Sigmoid colon (tissue), 7 donors: Measurements from ENCODE around the gene CELA2B. TPM values are rescaled to one million over a fixed set of nuclear protein-coding genes. Genes with fewer than 3 reads are reported as not detected.

ENCODE experiments used
- DNase-seq: peaks from one replicate; pipeline ENCODE4 v3.0.0-alpha.2; 2019
- H3K27ac ChIP-seq, 4 donors: fragments of 200-600 bp; sonication (generic); one replicate each; pipeline ENCODE4 v1.5.1; 2016 to 2019; ENCODE audit warnings: mild to moderate bottlenecking in 1 of 4
- H3K27me3 ChIP-seq, 3 donors: fragments of 200-600 bp; sonication (generic); one replicate each; pipeline ENCODE4 v1.5.1; 2019; ENCODE audit warnings: mild to moderate bottlenecking in 1 of 3
- H3K36me3 ChIP-seq, 4 donors: fragments of 200-600 bp; sonication (generic); one replicate each; pipeline ENCODE4 v1.5.1; 2016 to 2019
- H3K4me1 ChIP-seq, 4 donors: fragments of 200-600 bp; sonication (generic); one replicate each; pipeline ENCODE4 v1.5.1; 2017 to 2019
- H3K4me3 ChIP-seq, 4 donors: fragments of 200-600 bp; sonication (generic); one replicate each; pipeline ENCODE4 v1.5.1; 2017 to 2019; ENCODE audit warnings: mild to moderate bottlenecking in 2 of 4, moderate library complexity in 1 of 4
- H3K9me3 ChIP-seq, 4 donors: fragments of 200-600 bp in 3 of 4; sonication (generic) in 3 of 4; one replicate each; pipeline versions ENCODE4 v1.5.1 to v1.6.1; 2013 to 2019
- CTCF ChIP-seq, 4 experiments: fragments of 450-650 bp in 3 of 4; fragments of 200-600 bp in 1 of 4; IDR thresholded peaks; one replicate each; pipeline ENCODE4 v1.5.1; 2016 to 2019; ENCODE audit warnings: antibody characterized with exemption in 4 of 4, mild to moderate bottlenecking in 3 of 4, moderate library complexity in 2 of 4
- EP300 ChIP-seq, 4 donors: sonication (generic); formaldehyde crosslinking; IDR thresholded peaks; one replicate each; pipeline ENCODE4 v1.6.1; 2017; ENCODE audit warnings: antibody characterized with exemption in 4 of 4
- POLR2A ChIP-seq, 2 donors: fragments of 450-650 bp; IDR thresholded peaks; one replicate each; pipeline ENCODE4 v1.6.1; 2016; ENCODE audit warnings: antibody characterized with exemption in 2 of 2, mild to moderate bottlenecking in 2 of 2, moderate library complexity in 2 of 2
- POLR2AphosphoS5 ChIP-seq, 4 donors: sonication (generic); formaldehyde crosslinking; IDR thresholded peaks; one replicate each; pipeline ENCODE4 v1.6.1; 2017; ENCODE audit warnings: antibody characterized with exemption in 4 of 4
- WGBS, 2 donors: extraction: QIAGEN DNeasy Blood & Tissue Kit; methylation state at CpG; one replicate each; pipeline ENCODE4 v1.1.7; 2013; 5-methylcytosine and 5-hydroxymethylcytosine counted together
- intact Hi-C: fragments of 100-400 bp; cut with DNase I; formaldehyde crosslinking; loops from one replicate; pipeline ENCODE4 v1.15.1; 2023
- polyA plus RNA-seq, 3 donors: library from polyadenylated mRNA; stranded (reverse); fragments of 200-250 nt; gene quantifications; one replicate each; pipeline ENCODE4 v1.2.3, GENCODE V29; 2013
- total RNA-seq, 4 donors: library from RNA; depleted of rRNA; stranded (reverse); fragments of >200 nt; gene quantifications; one replicate each; pipeline ENCODE4 v1.1.0, GENCODE V29; 2016
- donor health status: healthy with polysubstance abuse.
- donor health status: Bipolar disorder and iron deficiency.
- donor health status: healthy.

The CELA2B gene
- total and polyA plus RNA-seq, 7 donors: not detected

DNA sequence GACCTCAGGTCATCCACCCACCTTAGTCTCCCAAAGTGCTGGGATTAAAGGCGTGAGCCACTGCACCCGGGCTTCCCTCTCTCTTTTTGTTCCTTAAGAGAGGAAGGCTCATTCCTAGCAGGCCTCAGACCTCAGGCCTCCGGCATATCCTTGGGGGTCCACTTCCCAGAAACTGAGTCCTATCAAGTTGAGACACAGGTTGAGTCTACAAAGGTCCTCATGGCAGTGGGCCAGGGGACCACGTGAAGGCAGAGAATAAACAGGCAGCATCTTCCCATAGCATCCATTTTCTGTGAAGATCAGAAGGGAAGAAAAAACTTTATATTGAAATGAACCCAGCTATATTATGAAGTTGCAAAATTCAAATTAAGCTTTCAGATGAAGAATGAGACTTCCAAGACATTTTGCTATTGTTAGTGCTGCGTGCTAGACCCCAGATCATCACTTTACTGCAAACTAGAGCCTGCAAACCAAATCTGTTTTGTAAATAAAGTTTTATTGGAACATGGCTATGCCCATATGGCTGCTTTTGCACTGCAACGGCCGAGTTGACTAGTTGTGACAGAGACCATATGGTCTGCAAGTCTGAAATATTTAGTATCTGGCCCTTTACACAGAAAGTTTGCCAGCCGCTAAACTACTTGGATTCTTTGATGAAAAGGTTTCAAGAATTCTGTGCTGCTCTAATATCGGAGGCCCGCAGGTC, 22.9 kb upstream of the CELA2B start:
- H3K27me3 ChIP-seq: no peaks in the 10 kb centered on the region
- peak overlapping the region in 2 of 4 donors; percentile 11 to 32 for H3K27ac ChIP-seq
- WGBS, 2 donors: 82 to 85% methylated on average over 10 of the region's 10 CpGs

DNA sequence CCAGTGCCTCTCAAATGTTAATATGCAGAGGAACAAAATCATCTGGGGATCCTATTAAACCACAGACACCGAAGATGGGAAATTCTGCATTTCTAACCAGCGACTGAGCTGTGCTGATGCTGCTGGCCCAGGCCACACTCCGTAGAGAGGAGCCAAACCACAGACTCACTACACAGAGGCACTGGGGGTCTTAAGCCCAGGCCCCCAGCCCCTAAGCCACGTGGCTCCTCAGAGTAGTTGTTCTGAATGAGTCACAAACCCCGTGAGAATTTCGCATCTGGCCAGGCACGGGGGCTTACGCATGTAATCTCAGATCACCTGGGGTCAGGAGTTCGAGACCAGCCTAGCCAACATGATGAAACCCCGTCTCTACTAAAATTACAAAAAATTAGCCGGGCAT, 22.2 kb upstream of the CELA2B start:
- H3K4me1 ChIP-seq: peaks cover 0 to 7% (median 0%) of the 10 kb centered on the region in 4 donors
- TF ChIP-seq CTCF (IDR thresholded peaks at IDR 0.05) (no peak), POLR2A (IDR thresholded peaks at IDR 0.05) (no peak), EP300 (IDR thresholded peaks at IDR 0.05) (no peak), POLR2AphosphoS5 (IDR thresholded peaks at IDR 0.05) (no peak)
- H3K36me3 ChIP-seq: no peaks in the 10 kb centered on the region
- DNase-seq: no peak
- H3K4me3 ChIP-seq: no peak overlapping the region
- no peaks in the 10 kb centered on the region for H3K9me3 ChIP-seq
- intact Hi-C loops: no loop called here
- H3K27me3 ChIP-seq: no peaks in the 10 kb centered on the region
- peak overlapping the region in 3 of 4 donors; percentile 11 to 43 (median 32) for H3K27ac ChIP-seq
- WGBS, 2 donors: 86 to 88% methylated on average over 11 of the region's 11 CpGs

More for the DNA sequence above, 22.9 kb upstream of the CELA2B start:
- Histone ChIP-seq H3K4me1 (peaks cover 0 to 7% (median 0%) of the 10 kb centered on the region in 4 donors), H3K36me3 (no peaks in the 10 kb centered on the region), H3K9me3 (no peaks in the 10 kb centered on the region), H3K4me3 (no peak overlapping the region)
- intact Hi-C loops: no loop called here
- no peak for TF ChIP-seq EP300 (IDR thresholded peaks at IDR 0.05)
- TF ChIP-seq POLR2A (IDR thresholded peaks at IDR 0.05): no peak
- TF ChIP-seq POLR2AphosphoS5 (IDR thresholded peaks at IDR 0.05): no peak
- TF ChIP-seq CTCF (IDR thresholded peaks at IDR 0.05): no peak
- DNase-seq: no peak

DNA sequence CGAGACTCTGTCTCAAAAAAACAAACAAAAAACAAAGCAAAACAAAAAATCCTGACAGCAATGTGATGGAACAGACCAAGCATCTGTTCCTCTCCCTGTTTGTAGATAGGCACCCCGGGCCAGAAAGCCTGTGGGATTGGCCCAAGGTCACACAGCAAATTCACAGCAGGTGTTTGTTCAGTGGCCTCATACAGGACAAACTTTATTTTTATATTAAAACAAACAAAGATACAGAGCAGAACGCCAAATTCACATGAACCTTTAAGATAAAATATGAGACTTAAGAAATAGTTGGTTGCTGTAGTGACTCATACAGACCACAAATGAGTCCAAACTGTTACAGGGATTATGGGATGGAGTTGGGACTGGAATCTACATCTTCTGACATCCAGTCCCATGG, 21.6 kb upstream of the CELA2B start:
- 37 to 72% methylated on average over 3 of the region's 3 CpGs for WGBS, 2 donors
- peaks cover 0 to 7% (median 0%) of the 10 kb centered on the region in 4 donors for H3K4me1 ChIP-seq
- no peaks in the 10 kb centered on the region for H3K36me3 ChIP-seq
- H3K27ac ChIP-seq: peak overlapping the region in 1 of 4 donors; percentile 43
- H3K4me3 ChIP-seq: no peak overlapping the region
- H3K27me3 ChIP-seq: no peaks in the 10 kb centered on the region
- TF ChIP-seq POLR2A (IDR thresholded peaks at IDR 0.05) (no peak), EP300 (IDR thresholded peaks at IDR 0.05) (no peak), POLR2AphosphoS5 (IDR thresholded peaks at IDR 0.05) (no peak), CTCF (IDR thresholded peaks at IDR 0.05) (no peak)
- intact Hi-C loops: no loop called here
- no peak for DNase-seq
- no peaks in the 10 kb centered on the region for H3K9me3 ChIP-seq

DNA sequence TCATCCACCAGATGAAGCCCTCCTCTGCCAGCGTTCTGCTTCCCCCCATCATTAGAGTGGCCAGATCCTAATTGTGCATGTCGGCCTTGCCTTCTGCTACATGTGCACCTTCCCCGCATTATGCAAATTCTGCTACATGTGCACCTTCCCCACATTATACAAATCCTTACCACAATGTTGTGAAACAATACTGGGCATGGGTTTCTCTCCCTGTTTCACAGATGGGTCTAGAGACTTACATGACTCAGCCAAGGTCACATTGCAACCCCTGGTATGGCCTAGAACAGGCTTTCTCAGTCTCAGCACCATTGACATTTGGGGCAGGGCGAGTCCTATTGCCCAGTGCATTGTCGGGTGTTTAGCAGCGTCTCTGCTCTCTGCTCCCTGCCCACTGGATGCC, 20.4 kb upstream of the CELA2B start:
- H3K27me3 ChIP-seq: no peaks in the 10 kb centered on the region
- H3K36me3 ChIP-seq: no peaks in the 10 kb centered on the region
- no peaks in the 10 kb centered on the region for H3K9me3 ChIP-seq
- no peak overlapping the region for H3K4me3 ChIP-seq
- peaks cover 0 to 7% (median 0%) of the 10 kb centered on the region in 4 donors for H3K4me1 ChIP-seq
- TF ChIP-seq CTCF (IDR thresholded peaks at IDR 0.05) (no peak), EP300 (IDR thresholded peaks at IDR 0.05) (no peak), POLR2A (IDR thresholded peaks at IDR 0.05) (no peak), POLR2AphosphoS5 (IDR thresholded peaks at IDR 0.05) (no peak)
- H3K27ac ChIP-seq: no peak overlapping the region
- WGBS, 2 donors: 79 to 89% methylated on average over 6 of the region's 6 CpGs
- intact Hi-C loops: no loop called here
- no peak for DNase-seq
